ENCODE data around the gene SURF4.

DNA sequence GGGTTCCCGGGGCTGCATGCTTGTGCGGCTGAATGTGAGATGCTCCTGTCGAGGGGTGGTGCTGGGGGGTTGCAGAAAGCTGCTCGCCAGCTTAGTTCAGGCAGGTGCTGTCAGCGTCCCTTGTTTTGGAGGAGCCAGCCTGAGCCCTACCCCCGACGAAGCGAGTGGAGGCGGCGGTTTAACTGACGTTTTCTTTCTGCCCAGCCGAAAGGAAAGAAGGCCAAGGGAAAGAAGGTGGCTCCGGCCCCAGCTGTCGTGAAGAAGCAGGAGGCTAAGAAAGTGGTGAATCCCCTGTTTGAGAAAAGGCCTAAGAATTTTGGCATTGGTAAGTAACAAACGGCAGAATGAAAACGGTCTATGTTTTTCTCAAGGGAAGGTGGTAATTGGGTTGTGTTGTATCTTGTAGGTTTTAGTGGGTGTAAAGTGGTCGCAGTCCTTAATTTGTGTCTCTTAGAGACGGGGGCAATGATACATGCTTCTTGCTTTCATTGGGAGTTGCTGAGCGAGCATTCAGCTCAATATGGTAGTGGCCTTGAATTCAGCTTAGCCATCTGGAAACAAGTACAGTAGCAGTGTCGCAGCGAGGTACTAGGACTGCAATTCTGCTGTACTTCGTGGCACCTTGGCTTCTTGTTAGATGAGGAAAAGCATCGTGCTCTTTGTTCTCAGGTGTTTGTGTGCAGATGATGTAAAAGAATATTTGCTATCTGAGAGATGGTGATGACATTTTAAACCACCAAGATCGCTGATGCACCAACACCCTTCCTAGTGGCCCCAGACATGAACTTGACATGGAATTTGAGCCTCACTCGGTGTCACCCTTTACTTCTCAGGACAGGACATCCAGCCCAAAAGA lies 26.9 kb downstream of the SURF4 start:
- TF ChIP-seq, protein P1, sequence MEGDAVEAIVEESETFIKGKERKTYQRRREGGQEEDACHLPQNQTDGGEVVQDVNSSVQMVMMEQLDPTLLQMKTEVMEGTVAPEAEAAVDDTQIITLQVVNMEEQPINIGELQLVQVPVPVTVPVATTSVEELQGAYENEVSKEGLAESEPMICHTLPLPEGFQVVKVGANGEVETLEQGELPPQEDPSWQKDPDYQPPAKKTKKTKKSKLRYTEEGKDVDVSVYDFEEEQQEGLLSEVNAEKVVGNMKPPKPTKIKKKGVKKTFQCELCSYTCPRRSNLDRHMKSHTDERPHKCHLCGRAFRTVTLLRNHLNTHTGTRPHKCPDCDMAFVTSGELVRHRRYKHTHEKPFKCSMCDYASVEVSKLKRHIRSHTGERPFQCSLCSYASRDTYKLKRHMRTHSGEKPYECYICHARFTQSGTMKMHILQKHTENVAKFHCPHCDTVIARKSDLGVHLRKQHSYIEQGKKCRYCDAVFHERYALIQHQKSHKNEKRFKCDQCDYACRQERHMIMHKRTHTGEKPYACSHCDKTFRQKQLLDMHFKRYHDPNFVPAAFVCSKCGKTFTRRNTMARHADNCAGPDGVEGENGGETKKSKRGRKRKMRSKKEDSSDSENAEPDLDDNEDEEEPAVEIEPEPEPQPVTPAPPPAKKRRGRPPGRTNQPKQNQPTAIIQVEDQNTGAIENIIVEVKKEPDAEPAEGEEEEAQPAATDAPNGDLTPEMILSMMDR (IDR thresholded peaks at IDR 0.05): no peak
- TF ChIP-seq ZBTB21 (CRISPR knock-in tag; IDR thresholded peaks at IDR 0.05; ENCODE audit: borderline replicate concordance) (no peak), NFE2L1 (CRISPR knock-in tag; IDR thresholded peaks at IDR 0.05) (no peak; the same call in 1 of the 2 replicates), ETV6 (CRISPR knock-in tag; IDR thresholded peaks at IDR 0.05) (no peak), CREB1 (CRISPR knock-in tag; IDR thresholded peaks at IDR 0.05) (no peak), JUN (CRISPR knock-in tag; IDR thresholded peaks at IDR 0.05) (no peak), CBFB (CRISPR knock-in tag; IDR thresholded peaks at IDR 0.05; ENCODE audit: low read depth) (no peak), TEAD4 (CRISPR knock-in tag; IDR thresholded peaks at IDR 0.05) (no peak), IRF2 (CRISPR knock-in tag; IDR thresholded peaks at IDR 0.05; ENCODE audit: borderline replicate concordance, low read depth) (no peak), ESRRA (CRISPR knock-in tag; IDR thresholded peaks at IDR 0.05; ENCODE audit: borderline replicate concordance) (no peak)
- TF ChIP-seq, protein P2, sequence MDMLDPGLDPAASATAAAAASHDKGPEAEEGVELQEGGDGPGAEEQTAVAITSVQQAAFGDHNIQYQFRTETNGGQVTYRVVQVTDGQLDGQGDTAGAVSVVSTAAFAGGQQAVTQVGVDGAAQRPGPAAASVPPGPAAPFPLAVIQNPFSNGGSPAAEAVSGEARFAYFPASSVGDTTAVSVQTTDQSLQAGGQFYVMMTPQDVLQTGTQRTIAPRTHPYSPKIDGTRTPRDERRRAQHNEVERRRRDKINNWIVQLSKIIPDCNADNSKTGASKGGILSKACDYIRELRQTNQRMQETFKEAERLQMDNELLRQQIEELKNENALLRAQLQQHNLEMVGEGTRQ (CRISPR knock-in tag; IDR thresholded peaks at IDR 0.05): no peak
- TF ChIP-seq, protein P3, sequence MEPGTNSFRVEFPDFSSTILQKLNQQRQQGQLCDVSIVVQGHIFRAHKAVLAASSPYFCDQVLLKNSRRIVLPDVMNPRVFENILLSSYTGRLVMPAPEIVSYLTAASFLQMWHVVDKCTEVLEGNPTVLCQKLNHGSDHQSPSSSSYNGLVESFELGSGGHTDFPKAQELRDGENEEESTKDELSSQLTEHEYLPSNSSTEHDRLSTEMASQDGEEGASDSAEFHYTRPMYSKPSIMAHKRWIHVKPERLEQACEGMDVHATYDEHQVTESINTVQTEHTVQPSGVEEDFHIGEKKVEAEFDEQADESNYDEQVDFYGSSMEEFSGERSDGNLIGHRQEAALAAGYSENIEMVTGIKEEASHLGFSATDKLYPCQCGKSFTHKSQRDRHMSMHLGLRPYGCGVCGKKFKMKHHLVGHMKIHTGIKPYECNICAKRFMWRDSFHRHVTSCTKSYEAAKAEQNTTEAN (CRISPR knock-in tag; IDR thresholded peaks at IDR 0.05): no peak
- TF ChIP-seq, protein P4, sequence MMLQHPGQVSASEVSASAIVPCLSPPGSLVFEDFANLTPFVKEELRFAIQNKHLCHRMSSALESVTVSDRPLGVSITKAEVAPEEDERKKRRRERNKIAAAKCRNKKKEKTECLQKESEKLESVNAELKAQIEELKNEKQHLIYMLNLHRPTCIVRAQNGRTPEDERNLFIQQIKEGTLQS (CRISPR knock-in tag; conservative IDR thresholded peaks at IDR 0.05): no peak
- TF ChIP-seq, protein P5, sequence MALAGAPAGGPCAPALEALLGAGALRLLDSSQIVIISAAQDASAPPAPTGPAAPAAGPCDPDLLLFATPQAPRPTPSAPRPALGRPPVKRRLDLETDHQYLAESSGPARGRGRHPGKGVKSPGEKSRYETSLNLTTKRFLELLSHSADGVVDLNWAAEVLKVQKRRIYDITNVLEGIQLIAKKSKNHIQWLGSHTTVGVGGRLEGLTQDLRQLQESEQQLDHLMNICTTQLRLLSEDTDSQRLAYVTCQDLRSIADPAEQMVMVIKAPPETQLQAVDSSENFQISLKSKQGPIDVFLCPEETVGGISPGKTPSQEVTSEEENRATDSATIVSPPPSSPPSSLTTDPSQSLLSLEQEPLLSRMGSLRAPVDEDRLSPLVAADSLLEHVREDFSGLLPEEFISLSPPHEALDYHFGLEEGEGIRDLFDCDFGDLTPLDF (CRISPR knock-in tag; IDR thresholded peaks at IDR 0.05): no peak
